SKM-1 treated with dmso at 0.1 percent for 144 hours (cell line): ENCODE results near the gene ADCY5.
"Not testable (repeated sequence)": the region's sequence is repeated elsewhere in the genome, so short reads cannot be mapped to it uniquely, and the experiment has no call there.

Source experiments
- DNase-seq: peaks from one replicate; lab custom pipeline; 2025; ENCODE audit not compliant: unreplicated experiment; lab: John Stamatoyannopoulos, UW

ADCY5 gene

GRCh38 chr3:123277106-123277505 lies 171.8 kb downstream of the ADCY5 start:
- DNase-seq, result no peak

GRCh38 chr3:123276346-123277006 lies 172.4 kb downstream of the ADCY5 start:
- no peak for DNase-seq

- DNase-seq, result no peak
These were observed 173.2 kb downstream of the ADCY5 start for GRCh38 chr3:123275691-123276090.

GRCh38 chr3:123272547-123272946 lies 176.3 kb downstream of the ADCY5 start:
- no peak for DNase-seq

- no peak for DNase-seq
These were observed 177.3 kb downstream of the ADCY5 start for GRCh38 chr3:123271466-123272159.

- no peak for DNase-seq
These were observed 178.1 kb downstream of the ADCY5 start for GRCh38 chr3:123270818-123271217.

- DNase-seq, result no peak
These were observed 181.1 kb downstream of the ADCY5 start for GRCh38 chr3:123267821-123268220.

GRCh38 chr3:123263941-123264340 lies 184.9 kb downstream of the ADCY5 start:
- no peak for DNase-seq

GRCh38 chr3:123262868-123263267 lies 186.0 kb downstream of the ADCY5 start:
- DNase-seq, result no peak

- DNase-seq, result no peak
These were observed 186.7 kb downstream of the ADCY5 start for GRCh38 chr3:123262226-123262625.

- DNase-seq, result no peak
These were observed 187.2 kb downstream of the ADCY5 start for GRCh38 chr3:123261666-123262065.

- no peak for DNase-seq
These were observed 190.0 kb downstream of the ADCY5 start for GRCh38 chr3:123258811-123259420.

- no peak for DNase-seq
These were observed 190.5 kb downstream of the ADCY5 start for GRCh38 chr3:123258359-123258758.

- DNase-seq, result no peak
These were observed 192.6 kb downstream of the ADCY5 start for GRCh38 chr3:123256256-123256655.

GRCh38 chr3:123246866-123247265 lies 202.0 kb downstream of the ADCY5 start:
- DNase-seq, result no peak

- no peak for DNase-seq
These were observed 204.8 kb downstream of the ADCY5 start for GRCh38 chr3:123244128-123244527.

- no peak for DNase-seq
These were observed 209.1 kb downstream of the ADCY5 start for GRCh38 chr3:123239756-123240155.

- DNase-seq, result not testable (repeated sequence)
These were observed 209.7 kb downstream of the ADCY5 start for GRCh38 chr3:123239186-123239585.

- DNase-seq, result no peak
These were observed 212.0 kb downstream of the ADCY5 start for GRCh38 chr3:123236902-123237301.
